ENCODE results near the gene SPATA17. TPM values are rescaled to one million over a fixed set of nuclear protein-coding genes. Genes with fewer than 3 reads are reported as not detected.

SPATA17 gene
- total RNA-seq, 1 donor from 2014 or later = 7.2 TPM

DNA sequence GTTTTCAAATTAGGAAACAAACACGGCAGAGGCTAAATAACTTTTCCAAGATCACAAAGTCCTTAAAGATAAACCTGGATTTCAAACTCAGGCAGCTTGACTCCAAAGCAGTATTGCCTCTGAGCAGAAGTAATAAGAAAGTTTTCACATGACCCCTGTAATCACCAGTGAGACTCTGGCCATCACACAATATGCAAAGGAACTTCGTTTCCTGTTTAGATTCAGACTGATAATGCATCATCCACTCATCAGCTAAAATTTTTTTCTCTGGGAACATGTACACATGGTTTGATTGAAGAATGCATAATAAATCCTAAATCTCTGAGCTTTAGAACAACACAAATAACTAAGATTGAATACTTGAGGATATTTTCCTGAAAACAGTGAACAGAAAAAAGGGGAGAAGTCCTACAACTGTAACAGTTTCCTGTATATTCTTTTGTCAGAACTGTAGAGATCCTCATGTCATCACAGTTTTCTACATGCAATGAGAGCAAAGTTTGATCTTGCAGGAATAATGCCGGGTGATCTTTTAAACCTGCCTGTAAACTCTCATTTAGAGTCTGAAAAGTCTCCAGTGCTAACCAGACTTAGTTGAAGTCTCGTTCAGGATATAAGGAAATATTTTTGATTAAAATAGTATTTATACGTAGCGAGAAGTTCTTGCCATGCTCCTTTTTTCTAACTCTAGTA lies 225.3 kb downstream of the SPATA17 start:
- Mint-ChIP-seq H3K4me3 (no peak overlapping the region), H3K27me3 (no peaks in the 10 kb centered on the region), H3K27ac (no peak overlapping the region), H3K9me3 (peaks cover 9% of the 10 kb centered on the region), H3K4me1 (ENCODE audit: unreplicated experiment) (peaks cover 16% of the 10 kb centered on the region), H3K36me3 (peaks cover 5% of the 10 kb centered on the region)
- TF ChIP-seq, protein P1, sequence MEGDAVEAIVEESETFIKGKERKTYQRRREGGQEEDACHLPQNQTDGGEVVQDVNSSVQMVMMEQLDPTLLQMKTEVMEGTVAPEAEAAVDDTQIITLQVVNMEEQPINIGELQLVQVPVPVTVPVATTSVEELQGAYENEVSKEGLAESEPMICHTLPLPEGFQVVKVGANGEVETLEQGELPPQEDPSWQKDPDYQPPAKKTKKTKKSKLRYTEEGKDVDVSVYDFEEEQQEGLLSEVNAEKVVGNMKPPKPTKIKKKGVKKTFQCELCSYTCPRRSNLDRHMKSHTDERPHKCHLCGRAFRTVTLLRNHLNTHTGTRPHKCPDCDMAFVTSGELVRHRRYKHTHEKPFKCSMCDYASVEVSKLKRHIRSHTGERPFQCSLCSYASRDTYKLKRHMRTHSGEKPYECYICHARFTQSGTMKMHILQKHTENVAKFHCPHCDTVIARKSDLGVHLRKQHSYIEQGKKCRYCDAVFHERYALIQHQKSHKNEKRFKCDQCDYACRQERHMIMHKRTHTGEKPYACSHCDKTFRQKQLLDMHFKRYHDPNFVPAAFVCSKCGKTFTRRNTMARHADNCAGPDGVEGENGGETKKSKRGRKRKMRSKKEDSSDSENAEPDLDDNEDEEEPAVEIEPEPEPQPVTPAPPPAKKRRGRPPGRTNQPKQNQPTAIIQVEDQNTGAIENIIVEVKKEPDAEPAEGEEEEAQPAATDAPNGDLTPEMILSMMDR (conservative IDR thresholded peaks at IDR 0.05) = no peak
- DNase-seq (ENCODE audit: extremely low spot score, unreplicated experiment) = no peak

DNA sequence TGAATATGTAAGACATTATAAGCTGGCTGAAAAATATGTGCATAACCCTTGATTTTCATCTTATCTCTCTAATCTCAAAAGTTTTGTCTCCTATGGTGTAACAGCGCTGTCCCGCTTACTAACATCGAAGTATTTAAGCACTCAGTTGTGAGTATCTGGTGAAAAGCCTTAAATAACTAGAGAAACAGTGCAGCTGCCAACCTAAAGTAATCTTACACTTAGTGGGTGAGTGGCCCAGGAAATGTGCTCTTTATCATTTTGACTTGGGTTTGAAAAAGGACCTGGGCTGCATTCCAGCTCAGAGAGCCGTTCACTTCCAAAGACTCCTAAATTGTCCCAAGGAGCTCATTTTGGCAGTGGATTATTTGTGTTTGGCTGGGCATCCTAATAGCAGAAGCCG lies 225.9 kb downstream of the SPATA17 start:
- Mint-ChIP-seq H3K4me3 (no peak overlapping the region), H3K27ac (no peak overlapping the region), H3K4me1 (ENCODE audit: unreplicated experiment) (peaks cover 16% of the 10 kb centered on the region), H3K36me3 (peaks cover 5% of the 10 kb centered on the region), H3K9me3 (peaks cover 9% of the 10 kb centered on the region), H3K27me3 (no peaks in the 10 kb centered on the region)
- no peak for DNase-seq (ENCODE audit: extremely low spot score, unreplicated experiment)
- TF ChIP-seq, protein P1 (conservative IDR thresholded peaks at IDR 0.05) = no peak

DNA sequence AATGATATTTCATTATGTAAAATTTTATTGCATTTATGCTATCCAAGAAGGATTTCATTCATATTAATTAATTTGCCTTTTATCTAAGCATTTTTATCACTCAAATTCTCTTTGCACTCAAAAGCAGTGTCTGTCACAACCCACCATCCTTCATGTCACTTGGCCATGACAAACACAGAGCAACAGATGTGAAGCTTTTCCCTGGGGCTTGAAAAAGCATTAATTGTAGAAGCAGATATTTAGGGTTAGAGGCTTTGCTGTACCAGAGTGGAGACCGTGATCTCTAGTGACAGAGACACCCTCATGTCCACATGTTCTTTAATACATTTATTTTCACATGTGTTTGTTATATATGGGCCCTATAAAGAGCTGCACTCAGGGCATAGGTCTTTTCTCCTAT lies 230.5 kb downstream of the SPATA17 start:
- Mint-ChIP-seq H3K4me1 (ENCODE audit: unreplicated experiment) (peaks cover 9% of the 10 kb centered on the region), H3K36me3 (peaks cover 5% of the 10 kb centered on the region), H3K27ac (no peak overlapping the region), H3K4me3 (no peak overlapping the region), H3K9me3 (peaks cover 9% of the 10 kb centered on the region), H3K27me3 (no peaks in the 10 kb centered on the region)
- no peak for DNase-seq (ENCODE audit: extremely low spot score, unreplicated experiment)
- TF ChIP-seq, protein P1 (conservative IDR thresholded peaks at IDR 0.05) = no peak

DNA sequence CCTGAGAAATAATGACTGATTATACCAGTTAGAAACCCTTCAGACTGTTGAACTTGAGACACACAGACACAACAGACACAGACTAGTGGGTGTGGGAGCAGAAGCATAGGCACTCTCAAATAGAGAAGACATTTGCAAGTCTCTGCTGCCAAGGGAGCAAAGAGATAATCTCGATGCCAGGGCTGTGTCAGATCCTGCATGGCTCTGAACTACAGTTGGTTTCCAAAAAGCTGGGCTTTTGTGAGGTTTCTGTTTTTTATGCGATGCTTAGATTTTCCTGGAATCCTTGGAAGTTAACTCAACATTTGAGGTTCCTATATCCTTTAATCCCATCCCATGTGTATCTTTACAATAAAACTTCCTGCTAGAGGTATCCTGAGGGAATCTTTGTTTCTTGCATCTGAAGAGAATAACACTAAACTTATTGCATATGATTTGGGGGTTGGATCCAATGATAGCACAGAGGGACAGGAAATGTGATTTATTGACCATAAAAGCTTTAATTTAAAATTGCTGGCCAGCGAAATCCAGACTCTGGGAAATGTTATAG lies 236.4 kb downstream of the SPATA17 start:
- H3K27ac Mint-ChIP-seq = no peak overlapping the region
- no peaks in the 10 kb centered on the region for H3K4me1 Mint-ChIP-seq (ENCODE audit: unreplicated experiment)
- H3K27me3 Mint-ChIP-seq = no peaks in the 10 kb centered on the region
- TF ChIP-seq, protein P1 (conservative IDR thresholded peaks at IDR 0.05) = no peak
- no peaks in the 10 kb centered on the region for H3K36me3 Mint-ChIP-seq
- no peaks in the 10 kb centered on the region for H3K9me3 Mint-ChIP-seq
- DNase-seq (ENCODE audit: extremely low spot score, unreplicated experiment) = no peak
- H3K4me3 Mint-ChIP-seq = no peak overlapping the region

DNA sequence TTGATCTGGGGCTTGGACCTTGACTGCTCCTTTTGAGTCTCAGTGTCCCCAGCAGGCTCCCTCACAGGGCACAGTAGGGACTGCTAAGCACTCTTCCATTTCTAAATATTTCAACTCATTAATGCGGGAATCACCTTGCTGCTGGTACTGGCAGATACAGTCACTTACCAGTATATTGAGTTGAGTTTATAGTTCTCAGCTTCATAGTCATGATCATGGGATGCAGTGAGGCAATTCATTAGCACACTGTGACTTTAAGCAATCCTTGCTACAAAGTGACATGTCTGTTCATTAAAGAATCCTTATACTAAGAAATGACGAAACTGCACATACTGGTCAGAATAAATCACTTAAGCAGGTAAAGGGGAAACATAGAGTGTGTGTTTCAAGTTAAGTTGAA lies 240.8 kb downstream of the SPATA17 start:
- Mint-ChIP-seq H3K9me3 (no peaks in the 10 kb centered on the region), H3K4me1 (ENCODE audit: unreplicated experiment) (no peaks in the 10 kb centered on the region), H3K36me3 (no peaks in the 10 kb centered on the region)

More for the DNA sequence above, 240.8 kb downstream of the SPATA17 start:
- H3K4me3 Mint-ChIP-seq = no peak overlapping the region
- H3K27me3 Mint-ChIP-seq = peaks cover 3% of the 10 kb centered on the region
- TF ChIP-seq, protein P1 (conservative IDR thresholded peaks at IDR 0.05) = no peak
- no peak for DNase-seq (ENCODE audit: extremely low spot score, unreplicated experiment)
- H3K27ac Mint-ChIP-seq = no peak overlapping the region
